ENCODE data around the gene PSG5.
"Not testable (repeated sequence)": the region's sequence is repeated elsewhere in the genome, so short reads cannot be mapped to it uniquely, and the experiment has no call there.

PSG5 gene

GRCh38 chr19:43152214-43152613 lies 34.1 kb downstream of the PSG5 start:
- TF ChIP-seq, protein P1, sequence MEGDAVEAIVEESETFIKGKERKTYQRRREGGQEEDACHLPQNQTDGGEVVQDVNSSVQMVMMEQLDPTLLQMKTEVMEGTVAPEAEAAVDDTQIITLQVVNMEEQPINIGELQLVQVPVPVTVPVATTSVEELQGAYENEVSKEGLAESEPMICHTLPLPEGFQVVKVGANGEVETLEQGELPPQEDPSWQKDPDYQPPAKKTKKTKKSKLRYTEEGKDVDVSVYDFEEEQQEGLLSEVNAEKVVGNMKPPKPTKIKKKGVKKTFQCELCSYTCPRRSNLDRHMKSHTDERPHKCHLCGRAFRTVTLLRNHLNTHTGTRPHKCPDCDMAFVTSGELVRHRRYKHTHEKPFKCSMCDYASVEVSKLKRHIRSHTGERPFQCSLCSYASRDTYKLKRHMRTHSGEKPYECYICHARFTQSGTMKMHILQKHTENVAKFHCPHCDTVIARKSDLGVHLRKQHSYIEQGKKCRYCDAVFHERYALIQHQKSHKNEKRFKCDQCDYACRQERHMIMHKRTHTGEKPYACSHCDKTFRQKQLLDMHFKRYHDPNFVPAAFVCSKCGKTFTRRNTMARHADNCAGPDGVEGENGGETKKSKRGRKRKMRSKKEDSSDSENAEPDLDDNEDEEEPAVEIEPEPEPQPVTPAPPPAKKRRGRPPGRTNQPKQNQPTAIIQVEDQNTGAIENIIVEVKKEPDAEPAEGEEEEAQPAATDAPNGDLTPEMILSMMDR (IDR thresholded peaks at IDR 0.05; ENCODE audit: borderline replicate concordance, control extremely low read depth, extremely low read depth, insufficient read depth, missing control alignments), result no peak
- DNase-seq (ENCODE audit: low spot score), result no peak
- in situ Hi-C loops (cut with MboI; ENCODE audit: low sequenced_read_pairs, unreplicated experiment), result no loop called here

DNA sequence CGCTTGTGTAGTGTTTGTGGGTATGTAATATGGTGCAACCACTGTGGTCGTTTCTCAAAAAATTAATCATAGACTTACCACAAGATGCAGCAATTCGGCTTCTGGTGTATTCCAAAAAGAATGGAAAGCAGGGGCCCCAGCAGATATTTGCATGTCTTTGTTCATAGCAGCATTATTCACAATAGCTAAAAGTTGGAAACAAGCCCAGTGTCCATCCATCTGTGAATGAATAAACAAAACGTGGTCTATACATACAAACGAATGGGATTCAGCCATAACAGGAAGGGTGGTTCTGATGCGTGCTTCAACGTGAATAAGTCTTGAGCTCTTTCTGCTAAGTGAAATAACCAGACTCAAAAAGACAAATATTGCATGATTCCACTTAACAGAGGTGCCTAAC lies 36.5 kb downstream of the PSG5 start:
- DNase-seq (ENCODE audit: low spot score); in situ Hi-C loops (cut with MboI; ENCODE audit: low sequenced_read_pairs, unreplicated experiment): not testable (repeated sequence)

DNA sequence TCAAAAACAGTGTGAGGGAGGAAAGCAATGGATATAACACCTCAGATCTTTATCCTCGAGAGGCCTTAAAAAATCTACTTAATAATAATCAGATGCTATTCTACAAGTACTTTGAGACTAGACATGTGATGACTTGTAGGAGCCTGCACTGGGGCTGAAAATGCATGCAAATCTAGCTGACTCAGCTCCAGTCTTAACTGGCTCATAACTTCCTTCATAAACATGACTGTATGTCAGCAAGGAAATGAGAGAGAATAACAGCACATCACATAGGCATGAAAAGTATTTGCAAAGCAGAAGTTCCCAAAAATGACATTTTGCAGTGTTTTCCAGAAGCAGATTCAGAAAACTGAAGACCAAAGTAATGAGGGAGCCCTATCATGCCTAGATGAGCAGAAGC lies 38.1 kb downstream of the PSG5 start:
- TF ChIP-seq, protein P1 (IDR thresholded peaks at IDR 0.05; ENCODE audit: borderline replicate concordance, control extremely low read depth, extremely low read depth, insufficient read depth, missing control alignments), result no peak
- no peak for DNase-seq (ENCODE audit: low spot score)
- in situ Hi-C loops (cut with MboI; ENCODE audit: low sequenced_read_pairs, unreplicated experiment), result no loop called here

- DNase-seq (ENCODE audit: low spot score); in situ Hi-C loops (cut with MboI; ENCODE audit: low sequenced_read_pairs, unreplicated experiment): not testable (repeated sequence)
Measured at GRCh38 chr19:43141763-43142162, 44.6 kb downstream of the PSG5 start.

DNA sequence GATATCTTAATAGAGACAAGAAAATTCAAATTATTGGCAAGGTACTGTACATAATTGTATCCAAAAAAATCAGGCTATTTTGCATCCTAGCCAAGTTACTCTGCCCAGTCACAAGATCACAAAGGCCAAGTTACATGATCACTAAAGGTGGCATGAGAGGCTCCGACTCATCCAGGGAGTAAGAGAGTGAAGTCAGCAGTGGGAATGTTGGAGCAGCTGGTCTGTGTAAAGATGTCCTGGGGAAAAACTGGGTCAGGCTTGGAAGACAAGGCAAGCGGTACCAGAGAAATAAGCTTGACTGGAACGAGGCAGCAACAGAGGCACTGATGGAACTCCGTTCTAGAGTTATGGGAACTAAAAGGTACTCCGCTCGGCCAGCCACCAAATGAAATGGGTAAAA lies 53.6 kb downstream of the PSG5 start:
- DNase-seq (ENCODE audit: low spot score), result no peak
- TF ChIP-seq, protein P1 (IDR thresholded peaks at IDR 0.05; ENCODE audit: borderline replicate concordance, control extremely low read depth, extremely low read depth, insufficient read depth, missing control alignments), result no peak
- in situ Hi-C loops (cut with MboI; ENCODE audit: low sequenced_read_pairs, unreplicated experiment), result no loop called here

DNA sequence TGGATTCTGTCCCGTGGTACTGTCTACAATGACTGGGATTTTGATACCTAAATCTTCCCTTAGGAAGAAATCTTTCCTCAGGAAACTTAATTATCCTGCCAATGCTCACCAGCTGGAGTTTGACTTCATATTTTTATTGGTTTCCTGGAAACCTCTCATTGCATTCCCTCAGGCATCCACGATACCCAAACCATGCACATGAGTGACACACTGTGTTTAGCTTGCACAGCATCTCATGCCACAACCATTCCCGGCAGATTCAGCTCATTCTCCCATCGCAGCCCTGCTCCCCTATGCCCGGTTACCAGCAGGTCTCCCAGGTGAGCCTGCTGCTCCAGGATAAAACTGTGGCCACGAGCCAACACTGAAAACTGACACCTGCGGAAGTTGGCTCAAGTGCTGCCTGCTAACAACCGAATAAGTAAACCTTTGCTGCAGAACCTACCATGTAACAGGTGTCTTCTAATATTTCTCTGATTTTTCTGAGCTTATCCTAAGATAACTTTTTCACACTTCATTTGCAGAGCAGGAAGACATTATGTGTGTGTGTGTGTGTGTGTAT lies 55.0 kb downstream of the PSG5 start:
- in situ Hi-C loops (cut with MboI; ENCODE audit: low sequenced_read_pairs, unreplicated experiment), result not testable (repeated sequence)

DNA sequence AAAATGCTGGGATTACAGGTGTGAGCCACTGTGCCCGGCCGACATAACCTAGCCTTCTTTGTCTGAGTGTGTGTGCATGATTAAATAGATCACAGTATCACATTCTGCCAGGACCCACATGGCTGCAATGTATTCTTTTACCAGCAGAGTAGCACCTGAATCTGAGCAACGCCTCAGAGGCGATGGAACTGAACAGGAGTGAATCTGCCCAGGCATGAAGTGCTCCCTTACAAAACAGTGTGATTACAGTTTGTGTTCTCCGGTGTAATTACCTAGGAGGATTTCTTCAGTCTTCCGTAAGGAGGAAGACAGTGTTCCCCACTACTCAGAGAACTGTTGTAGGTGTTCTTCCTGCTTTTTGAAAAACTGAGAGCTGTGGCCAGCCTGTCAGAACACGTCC lies 57.1 kb downstream of the PSG5 start:
- in situ Hi-C loops (cut with MboI; ENCODE audit: low sequenced_read_pairs, unreplicated experiment); DNase-seq (ENCODE audit: low spot score): not testable (repeated sequence)

More for the DNA sequence above, 55.0 kb downstream of the PSG5 start:
- not testable (repeated sequence) for DNase-seq (ENCODE audit: low spot score)

DNA sequence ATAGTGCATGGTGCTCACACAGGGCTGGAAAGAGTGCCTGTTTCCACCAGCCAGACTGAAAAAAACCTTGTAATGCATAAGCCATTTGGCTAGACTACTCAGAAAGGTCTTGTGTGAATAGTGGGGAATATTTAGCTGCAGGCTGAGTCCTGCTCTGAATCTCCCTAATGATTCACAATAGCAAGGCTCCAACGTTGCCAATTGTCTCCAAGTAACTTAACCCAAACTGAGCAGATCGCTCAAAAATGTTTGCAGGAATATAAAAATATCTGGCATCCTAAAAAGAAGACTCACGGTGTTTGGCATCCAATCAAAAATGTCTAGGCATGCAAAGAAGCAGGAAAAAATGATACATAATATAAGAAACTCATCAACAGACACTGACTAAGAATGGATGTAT lies 59.0 kb downstream of the PSG5 start:
- in situ Hi-C loops (cut with MboI; ENCODE audit: low sequenced_read_pairs, unreplicated experiment); DNase-seq (ENCODE audit: low spot score): not testable (repeated sequence)

GRCh38 chr19:43126720-43127119 lies 59.6 kb downstream of the PSG5 start:
- no peak for DNase-seq (ENCODE audit: low spot score)
- TF ChIP-seq, protein P1 (IDR thresholded peaks at IDR 0.05; ENCODE audit: borderline replicate concordance, control extremely low read depth, extremely low read depth, insufficient read depth, missing control alignments), result no peak
- in situ Hi-C loops (cut with MboI; ENCODE audit: low sequenced_read_pairs, unreplicated experiment), result no loop called here

All from GM13976 (cell line).